Stimulated activated CD8-positive, alpha-beta memory T cell treated with anti-CD3 and anti-CD28 coated beads, Interleukin-12 subunit alpha, Interleukin-12 subunit beta, amount 100 ng/mL, for 4 hours (primary cell): ENCODE data around the gene TIGD7.
"Not testable (repeated sequence)": the region's sequence is repeated elsewhere in the genome, so short reads cannot be mapped to it uniquely, and the experiment has no call there.

Experiments
- DNase-seq: peaks from one replicate; pipeline ENCODE4 v3.0.0-alpha.2; 2020; ENCODE audit warnings: low read depth

Gene TIGD7

GRCh38 chr16:3282730-3283542 lies 22.3 kb downstream of the TIGD7 start, which contains the start of gene ZNF263:
Gene ZNF263 (plus strand): TSS chr16:3283491. CDS start chr16:3283819, 328 bp downstream.
- peak; percentile 87 for DNase-seq

DNA sequence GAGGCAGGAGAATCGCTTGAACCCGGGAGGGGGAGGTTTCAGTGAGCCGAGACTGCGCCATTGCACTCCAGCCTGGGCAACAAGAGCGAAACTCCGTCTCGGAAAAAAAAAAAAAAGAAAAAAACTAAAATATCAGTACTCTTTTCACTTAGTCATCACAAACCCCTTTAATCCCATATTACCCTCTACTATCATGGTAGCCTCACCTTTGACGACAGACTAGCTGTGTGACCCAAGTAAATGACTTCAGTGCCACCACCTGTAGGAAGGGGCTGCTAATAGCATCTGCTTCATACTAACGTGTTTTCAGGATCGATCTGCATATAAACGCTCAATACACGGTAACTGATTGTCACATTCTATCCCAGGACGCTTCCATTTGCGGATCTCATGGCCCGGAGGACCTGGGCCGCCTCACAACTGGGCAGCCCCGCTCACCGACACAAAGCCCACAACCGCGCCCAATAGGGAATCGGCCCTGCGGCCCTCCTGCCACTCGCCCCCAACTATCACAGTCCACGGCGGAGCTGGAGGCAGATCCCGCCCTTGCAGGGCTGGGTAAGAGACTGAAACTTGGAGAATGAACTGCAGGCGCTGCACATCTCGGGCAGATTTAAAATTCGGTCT lies 23.0 kb downstream of the TIGD7 start:
- no peak for DNase-seq

GRCh38 chr16:3281222-3281820 lies 23.9 kb downstream of the TIGD7 start:
- no peak for DNase-seq

GRCh38 chr16:3276679-3277078 lies 28.6 kb downstream of the TIGD7 start:
- DNase-seq, result no peak

GRCh38 chr16:3274947-3275346 lies 30.3 kb downstream of the TIGD7 start:
- no peak for DNase-seq

GRCh38 chr16:3274490-3274889 lies 30.7 kb downstream of the TIGD7 start:
- no peak for DNase-seq

DNA sequence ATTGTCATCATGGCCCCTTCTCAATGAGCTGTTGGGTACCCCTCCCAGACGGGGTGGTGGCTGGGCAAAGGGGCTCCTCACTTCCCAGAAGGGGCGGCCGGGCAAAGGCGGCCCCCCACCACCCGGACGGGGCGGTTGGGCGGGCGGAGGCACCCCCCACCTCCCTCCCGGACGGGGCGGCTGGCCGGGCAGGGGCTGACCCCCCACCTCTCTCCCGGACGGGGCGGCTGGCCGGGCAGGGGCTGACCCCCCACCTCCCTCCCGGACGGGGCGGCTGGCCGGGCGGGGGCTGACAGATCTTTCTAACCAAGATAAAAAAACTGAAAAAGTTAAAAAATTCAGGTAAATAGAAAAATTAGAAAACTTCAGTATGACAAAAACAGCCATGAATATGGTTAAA lies 33.9 kb downstream of the TIGD7 start:
- DNase-seq, result not testable (repeated sequence)

- DNase-seq, result not testable (repeated sequence)
Observed at GRCh38 chr16:3270718-3271117, 34.5 kb downstream of the TIGD7 start.

DNA sequence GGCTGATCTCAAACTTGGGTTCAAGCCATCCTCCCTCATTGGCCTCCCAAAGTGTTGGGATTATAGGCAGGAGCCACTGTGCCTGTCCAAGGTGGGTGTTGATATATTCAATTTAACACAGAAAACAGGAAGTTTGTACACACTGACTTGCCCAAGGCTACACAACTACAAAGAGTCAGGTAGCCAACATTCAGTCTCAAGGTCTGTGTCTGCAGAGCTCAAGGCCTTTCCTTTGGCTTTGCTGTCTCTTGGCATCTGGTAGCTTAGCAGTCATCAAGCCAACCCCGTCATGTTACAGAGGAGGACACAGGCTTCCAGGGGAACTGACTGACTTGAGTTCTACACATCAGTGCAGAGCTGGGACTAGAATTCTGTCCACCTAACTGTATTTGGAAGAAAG lies 36.9 kb downstream of the TIGD7 start:
- DNase-seq, result no peak

DNA sequence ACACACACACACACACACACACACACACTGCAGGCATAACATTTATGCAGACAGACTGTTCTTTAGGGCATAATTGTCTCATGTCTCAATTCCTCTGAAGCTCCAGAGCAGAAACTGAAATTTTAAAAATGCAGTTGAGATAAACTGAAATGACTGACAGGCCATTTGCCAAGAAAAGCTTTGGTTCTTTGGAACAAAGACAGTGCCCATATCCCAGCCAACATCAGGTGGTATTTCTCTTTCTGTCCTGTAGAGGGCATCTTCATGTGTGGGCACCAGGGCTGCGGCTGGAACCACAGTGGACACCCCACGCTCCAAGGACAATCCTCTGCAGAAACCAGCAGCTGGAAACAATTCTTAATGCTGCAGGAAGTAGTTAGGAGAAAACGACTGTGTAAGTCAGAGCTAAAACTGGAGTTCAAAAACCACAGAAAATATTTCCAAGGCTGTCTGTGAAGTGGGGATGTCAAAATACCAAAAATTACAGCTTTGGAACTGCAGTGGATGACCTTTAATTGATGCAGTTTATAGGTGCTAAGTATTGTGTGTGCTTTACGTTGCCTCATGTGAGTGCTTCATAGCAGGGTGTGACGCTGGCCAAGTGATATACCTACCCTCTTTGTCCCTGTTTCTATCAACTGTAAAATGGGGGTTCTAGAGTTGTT lies 38.2 kb downstream of the TIGD7 start:
- DNase-seq, result no peak

- DNase-seq, result peak; percentile 92
Observed at GRCh38 chr16:3264137-3265036, 40.8 kb downstream of the TIGD7 start.

DNA sequence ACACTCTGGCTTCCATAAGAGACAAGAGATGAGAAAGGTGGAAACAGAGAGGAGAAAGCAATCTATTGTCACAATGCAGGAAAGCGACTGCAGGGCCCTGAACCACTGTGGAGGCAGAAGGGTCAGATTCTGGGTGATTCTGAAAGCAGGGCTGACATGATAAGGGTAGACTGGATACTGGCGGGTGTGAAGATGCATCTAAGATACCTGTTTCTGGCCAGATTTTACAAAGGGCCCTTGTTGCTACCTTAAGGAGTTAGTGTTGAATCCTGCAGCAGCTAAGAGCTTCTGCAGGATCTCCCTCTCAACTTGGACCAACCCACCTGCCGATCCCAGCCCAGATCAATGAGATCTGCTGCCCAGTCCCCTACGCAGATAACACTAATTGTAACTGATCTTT lies 42.7 kb downstream of the TIGD7 start:
- no peak for DNase-seq

DNA sequence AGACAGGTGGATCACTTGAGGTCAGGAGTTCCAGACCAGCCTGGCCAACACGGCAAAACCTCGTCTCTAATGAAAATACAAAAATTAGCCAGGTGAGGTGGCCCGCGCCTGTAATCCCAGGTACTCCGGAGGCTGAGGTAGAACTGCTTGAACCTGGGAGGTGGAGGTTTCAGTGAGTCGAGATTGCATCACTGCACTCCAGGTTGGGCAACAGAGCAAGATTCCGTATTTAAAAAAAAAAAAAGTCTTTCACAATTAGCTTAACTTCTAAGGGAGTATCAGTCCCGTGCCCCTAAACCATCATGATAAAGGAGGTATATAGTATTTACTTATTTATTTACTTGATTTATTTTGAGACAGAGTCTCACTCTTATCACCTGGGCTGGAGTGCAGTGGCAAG lies 45.4 kb downstream of the TIGD7 start:
- no peak for DNase-seq

DNA sequence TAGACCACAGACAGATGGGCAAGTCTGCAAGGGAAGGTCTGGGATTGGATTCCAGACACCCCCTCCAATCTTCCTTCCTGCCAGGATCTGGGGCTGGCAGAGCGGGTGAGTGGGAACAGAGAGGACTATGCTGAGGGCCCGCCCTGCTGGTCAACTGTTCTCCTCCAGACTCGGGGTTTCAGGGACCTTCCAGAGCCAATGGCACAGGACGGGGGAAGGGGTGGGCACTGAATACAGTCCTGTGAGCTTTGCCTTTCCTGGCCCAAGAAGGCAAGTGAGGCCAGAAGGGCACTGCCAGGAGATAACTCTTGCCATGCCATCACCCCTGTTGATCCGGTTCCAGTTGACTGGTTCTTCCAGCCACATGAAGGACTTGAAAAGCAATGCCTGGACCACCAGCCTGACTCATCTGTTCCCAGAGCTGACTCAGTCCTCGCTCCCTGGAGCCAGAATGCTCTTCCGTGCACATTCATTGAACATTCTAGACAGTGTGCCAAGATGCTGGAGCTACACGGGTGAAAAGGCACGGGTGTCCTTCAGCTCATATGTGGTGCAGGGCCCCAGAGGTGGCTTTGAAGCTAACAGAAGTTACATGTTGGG lies 48.3 kb downstream of the TIGD7 start:
- no peak for DNase-seq

DNA sequence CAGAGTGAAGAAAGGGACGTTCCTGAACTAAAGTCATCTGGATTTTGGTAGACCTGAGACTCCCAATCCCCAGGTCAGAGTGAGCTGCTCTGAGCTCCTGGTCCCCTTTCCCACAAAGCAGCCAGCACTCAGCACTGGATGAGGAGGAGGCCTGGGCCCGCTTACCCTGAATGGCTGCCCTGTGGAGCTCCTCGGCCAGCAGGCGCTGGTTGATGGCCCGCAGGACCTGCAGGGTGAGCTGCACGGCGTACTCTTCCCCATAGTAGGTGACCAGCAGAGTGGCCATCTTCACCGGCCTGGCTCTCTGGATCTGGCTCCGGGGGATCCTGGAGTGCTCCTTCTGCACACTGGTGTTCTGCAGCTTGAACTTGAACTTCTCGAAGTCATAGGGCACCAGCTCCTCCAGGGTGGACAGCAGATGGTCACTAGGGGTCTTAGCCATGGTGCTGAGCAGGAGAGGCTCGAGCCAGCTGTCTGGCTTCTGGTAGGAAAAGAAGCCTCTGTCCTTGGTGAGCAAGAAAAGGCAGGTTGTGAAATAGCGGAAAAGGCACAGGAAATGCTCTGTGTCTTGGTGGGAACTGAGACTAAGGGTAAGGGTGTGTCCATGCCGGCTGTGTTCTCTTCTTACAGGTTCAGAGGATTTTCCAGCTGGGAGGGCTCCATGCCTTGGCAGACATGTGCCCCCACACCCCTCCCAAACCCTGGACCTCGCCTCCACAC lies 48.9 kb downstream of the TIGD7 start, which contains the start of gene MEFV:
TSS of gene MEFV (minus strand) at position 488 of the 720 bp plus-strand sequence. CDS start at position 442, 46 bp downstream.
- DNase-seq, result no peak

DNA sequence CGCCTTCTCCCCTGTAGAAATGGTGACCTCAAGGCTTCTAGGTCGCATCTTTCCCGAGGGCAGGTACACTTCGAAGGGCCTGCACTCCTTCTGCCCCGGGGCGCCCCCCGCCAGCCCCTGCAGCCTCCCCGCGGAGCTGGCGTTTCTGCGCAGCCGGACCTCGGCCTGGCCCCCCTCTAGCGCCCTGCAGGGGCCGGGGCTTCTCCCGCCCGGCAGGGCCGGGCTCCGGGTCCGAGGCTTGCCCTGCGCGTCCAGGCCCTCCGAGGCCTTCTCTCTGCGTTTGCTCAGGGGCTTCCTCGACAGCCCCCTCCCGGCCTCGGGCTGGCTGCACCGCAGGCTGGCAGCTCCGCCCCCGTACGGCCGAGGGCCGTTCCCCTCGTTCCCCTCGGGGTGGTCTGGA lies 50.9 kb downstream of the TIGD7 start:
- DNase-seq, result no peak

GRCh38 chr16:3252967-3253366 lies 52.3 kb downstream of the TIGD7 start:
- DNase-seq, result no peak

GRCh38 chr16:3249451-3249850 lies 55.8 kb downstream of the TIGD7 start:
- DNase-seq, result no peak

- no peak for DNase-seq
Observed at GRCh38 chr16:3249020-3249419, 56.2 kb downstream of the TIGD7 start.
